Stimulated activated CD4-positive, alpha-beta T cell treated with anti-CD3 and anti-CD28 coated beads, TNF-alpha, amount 100 ng/mL, for 1 hour (primary cell): Measurements from ENCODE around the gene P3H3.

Source experiments
- DNase-seq, 3 donors: peaks; one replicate each; pipeline ENCODE4 v3.0.0-alpha.2; 2020; ENCODE audit warnings: low read depth in 3 of 3, low spot score in 1 of 3

P3H3 gene

DNA sequence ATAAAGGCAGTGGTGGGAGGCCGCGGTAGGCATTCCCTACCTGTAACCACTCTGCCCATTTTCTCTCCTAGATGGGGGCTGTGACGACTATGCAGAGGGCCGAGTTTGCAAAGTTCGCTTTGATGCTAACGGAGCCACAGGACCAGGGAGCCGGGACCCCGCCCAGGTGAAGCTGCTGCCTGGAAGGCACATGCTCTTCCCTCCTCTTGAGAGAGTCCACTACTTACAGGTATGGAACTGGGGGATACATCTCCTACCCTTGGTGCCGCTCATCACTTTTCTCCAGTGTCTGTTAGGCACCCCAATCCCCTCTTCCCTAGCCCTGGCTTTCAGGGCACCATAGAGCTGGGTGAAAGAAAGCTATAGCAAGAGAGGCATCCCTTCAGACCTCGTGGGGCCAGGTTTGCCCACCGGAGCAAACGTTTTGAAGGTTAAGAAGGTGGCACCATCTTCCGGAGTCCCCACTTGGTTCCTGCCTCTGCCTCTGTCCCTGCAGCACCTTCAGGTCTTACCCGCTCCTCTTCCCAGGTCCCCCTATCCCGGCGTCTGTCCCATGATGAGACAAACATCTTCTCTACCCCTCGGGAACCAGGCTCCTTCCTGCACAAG, 2.0 kb upstream of the P3H3 start:
- DNase-seq: no peak

DNA sequence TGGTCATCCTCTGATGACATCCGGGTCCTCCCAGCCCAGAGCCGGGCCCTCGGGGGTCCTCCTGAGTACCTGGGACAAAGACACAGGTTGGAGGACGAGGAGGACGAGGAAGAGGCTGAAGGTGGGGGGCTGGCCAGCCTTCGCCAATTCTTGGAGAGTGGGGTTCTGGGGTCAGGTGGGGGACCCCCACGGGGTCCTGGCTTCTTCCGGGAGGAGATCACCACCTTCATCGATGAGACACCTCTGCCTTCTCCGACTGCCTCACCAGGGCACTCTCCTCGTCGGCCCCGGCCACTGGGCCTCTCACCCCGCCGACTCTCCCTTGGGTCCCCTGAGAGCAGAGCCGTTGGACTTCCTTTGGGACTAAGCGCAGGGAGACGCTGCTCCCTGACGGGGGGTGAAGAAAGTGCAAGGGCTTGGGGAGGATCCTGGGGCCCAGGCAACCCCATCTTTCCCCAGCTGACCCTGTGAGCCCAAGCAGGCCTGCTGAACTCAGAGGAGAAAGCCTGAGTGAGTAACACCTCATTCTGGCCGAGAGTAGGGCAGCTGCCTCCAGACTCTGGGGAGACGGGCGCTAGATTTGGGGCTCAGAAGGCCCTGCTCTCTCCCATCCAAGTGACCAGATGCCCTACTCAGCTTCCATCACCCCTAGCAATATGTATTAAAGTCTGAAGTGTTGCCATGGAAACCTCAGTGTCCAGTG, 1.3 kb upstream of the P3H3 start:
- no peak for DNase-seq

GRCh38 chr12:6827437-6827911, 733 bp upstream of the P3H3 start:
- DNase-seq: peak in 1 of 3 donors; percentile 36

- DNase-seq: peak in 1 of 3 donors; percentile 21
Observed at GRCh38 chr12:6828781-6829535, 751 bp downstream of the P3H3 start.

GRCh38 chr12:6829536-6830220, 1.5 kb downstream of the P3H3 start:
- no peak for DNase-seq

DNA sequence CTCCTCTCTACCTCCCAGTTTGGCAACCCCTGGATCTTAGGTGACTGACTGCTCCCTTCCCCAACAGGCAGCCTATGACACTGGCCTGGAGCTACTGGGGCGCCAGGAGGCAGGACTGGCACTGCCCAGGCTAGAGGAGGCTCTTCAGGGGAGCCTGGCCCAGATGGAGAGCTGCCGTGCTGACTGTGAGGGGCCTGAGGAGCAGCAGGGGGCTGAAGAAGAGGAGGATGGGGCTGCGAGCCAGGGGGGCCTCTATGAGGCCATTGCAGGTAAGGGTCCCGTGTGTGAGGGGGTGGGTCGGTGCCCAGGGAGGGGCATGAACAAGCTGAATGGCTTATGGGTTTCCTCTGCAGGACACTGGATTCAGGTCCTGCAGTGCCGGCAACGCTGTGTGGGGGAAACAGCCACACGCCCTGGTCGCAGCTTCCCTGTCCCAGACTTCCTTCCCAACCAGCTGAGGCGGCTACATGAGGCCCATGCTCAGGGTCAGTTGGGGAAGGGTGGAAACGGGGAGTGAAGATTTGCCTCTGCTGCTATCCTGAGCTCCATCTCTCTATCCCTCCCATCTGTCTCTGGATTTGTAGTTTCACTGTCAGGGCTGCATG, 2.2 kb downstream of the P3H3 start:
- no peak for DNase-seq

- DNase-seq: no peak
Observed at GRCh38 chr12:6830999-6831398, 2.8 kb downstream of the P3H3 start.

- DNase-seq: no peak
Observed at GRCh38 chr12:6831450-6831995, 3.3 kb downstream of the P3H3 start.

DNA sequence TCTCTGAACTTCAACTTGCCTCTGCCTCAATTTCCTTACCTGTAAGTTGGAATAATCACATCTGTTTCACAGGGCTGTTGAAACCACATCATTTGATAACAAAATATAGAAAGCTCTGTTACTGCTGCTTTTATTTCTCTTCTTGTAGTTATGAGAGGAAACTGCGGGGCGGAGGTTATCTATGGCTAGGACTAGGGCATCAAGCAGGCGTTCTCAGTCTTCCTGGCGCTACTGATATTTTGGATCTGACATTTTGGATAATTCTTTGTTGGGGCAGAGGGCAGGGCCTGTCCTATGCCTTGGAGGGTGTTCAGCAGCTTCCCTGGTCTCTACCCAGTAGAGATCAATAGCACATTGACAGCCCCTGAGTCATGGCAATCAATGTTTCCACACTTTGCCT, 3.9 kb downstream of the P3H3 start:
- DNase-seq: no peak

DNA sequence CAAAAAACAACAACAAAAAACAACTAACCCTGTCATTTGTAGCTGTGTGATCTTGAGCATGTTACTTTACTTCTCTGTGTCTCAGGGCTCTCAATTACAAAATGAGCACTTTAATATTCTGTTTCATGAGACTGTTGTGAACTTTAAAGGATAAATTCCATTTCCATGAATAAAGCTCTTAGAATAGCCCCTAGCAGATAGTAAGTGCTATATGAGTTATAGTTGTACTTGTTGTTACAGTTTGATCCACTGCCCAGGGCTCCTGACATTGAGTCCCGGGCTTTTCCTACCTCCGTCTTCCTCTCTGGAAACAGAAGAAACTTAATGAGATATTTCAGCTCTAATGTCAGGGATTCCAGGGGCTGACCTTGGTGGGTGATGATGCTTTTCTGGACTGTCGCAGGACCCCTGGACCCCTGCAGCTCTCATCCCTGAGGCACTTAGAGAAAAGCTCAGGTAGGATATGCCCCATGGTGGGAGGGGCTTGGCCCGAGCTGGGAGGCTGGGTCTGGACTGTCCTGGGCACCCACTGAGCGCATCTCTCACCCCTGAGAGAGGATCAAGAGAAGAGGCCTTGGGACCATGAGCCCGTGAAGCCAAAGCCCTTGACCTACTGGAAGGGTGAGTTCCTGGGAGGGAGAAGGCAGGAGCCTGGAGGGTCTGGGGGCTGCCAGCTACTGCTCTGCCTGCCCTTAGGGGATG, 5.1 kb downstream of the P3H3 start:
- no peak for DNase-seq

DNA sequence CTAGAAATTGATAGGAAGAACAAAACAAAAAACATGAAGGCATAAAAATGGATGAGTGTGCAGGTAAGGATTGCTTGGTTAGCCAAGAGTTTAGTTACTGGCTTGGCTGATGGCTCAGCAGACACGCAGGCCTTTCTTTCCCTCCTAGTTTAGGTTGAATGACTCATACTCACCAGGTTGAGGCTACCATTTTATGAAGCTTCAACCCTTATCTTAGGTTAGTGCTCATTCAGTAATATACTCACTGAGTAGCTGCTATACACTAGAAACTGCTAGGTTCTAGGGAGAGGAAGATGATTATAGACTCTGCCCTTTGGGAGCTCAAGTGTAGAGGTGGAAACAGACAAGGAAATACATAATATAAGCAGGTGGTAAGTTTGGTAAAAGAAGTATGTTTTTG, 6.0 kb downstream of the P3H3 start:
- no peak for DNase-seq

DNA sequence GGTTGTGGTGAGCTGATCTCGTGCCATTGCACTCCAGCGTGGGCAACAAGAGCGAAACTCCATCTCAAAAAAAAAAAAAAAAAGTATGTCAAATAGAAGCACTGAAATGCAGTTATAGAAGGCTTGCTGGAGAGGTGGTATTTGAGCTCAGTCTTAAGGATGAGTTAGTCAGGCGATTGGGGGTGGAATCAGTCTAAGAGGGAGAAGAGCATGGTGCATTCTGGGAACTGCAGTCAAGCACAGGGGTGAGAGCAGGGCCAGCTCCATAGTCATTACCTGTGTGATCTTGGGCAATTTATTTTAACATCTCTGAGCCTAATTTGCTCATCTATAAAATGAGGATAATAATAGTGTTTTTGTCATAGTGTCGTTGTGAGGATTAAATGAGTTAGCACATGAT, 6.7 kb downstream of the P3H3 start:
- DNase-seq: no peak

DNA sequence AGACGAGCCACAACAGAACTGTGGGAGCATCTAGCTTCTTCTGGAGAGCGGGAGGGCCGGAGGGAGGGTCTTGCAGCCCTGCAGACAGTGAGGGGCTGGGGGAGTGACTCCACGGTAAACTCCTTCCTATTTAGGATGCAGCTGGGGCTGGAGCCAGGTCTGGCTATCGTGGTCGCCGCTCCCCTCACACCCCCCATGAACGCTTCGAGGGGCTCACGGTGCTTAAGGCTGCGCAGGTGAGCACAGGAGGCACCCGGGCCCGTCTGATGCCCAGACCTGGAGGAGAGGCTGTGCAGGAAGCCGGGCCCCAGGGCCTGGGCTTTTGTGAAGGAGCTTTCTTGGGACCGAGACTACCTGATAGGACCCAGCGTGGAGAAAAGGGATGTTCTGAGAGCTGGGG, 8.6 kb downstream of the P3H3 start:
- no peak for DNase-seq

DNA sequence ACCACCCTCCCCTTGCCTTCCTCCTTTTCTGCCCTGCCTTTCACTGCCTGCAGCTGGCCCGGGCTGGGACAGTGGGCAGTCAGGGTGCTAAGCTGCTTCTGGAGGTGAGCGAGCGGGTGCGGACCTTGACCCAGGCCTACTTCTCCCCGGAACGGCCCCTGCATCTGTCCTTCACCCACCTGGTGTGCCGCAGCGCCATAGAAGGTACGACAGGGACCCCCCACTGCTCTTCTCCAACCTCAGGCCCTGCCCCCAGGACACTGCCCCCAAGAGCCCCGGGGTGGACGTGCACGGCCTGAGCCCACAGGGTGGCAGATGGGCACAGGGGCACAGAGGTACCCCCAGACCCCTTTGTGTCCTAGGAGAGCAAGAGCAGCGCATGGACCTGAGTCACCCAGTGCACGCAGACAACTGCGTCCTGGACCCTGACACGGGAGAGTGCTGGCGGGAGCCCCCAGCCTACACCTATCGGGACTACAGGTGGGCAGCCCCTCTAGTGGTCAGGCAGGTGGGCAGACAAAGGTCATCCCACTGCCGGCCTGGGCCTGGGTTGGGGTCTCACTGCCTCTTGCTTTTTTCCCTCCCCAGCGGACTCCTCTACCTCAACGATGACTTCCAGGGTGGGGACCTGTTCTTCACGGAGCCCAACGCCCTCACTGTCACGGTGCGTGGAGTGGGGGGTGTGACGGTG, 9.3 kb downstream of the P3H3 start:
- no peak for DNase-seq

- no peak for DNase-seq
Observed at GRCh38 chr12:6838854-6839253, 10.6 kb downstream of the P3H3 start.

DNA sequence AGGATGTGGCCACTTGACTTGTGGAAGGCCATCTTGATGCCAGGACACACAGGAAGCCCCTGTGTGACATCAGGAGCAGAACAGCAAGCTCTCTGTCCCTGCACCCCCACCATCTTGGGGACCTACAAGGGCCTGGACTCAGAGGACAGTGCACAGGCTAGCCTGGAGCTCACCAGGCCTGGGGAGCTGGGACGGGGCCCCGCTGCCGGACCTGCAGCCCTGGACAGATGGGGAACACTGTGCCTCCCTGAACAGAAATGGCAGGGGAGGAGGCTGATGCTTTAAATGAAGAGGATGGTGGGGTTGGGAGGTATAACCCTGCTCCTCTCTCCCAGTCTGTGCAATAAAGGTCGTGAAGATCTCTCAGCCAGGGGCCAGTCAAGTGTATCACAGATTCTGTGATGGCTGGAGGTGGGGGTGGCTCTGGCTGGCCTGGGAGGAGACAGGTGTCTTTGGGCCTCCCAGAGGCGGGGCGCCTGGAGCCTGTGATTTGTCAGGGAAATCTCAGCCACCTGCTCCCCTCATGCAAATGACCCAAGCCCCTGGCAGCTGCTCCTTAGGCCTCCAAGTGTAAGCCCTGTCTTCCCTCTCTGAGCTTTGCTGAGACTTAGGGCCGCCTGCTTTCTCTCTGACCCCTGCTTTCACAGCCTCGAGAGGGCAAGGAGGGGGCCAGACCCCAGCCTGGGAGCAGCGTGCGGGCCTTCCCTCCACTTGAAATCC, 11.4 kb downstream of the P3H3 start:
- no peak for DNase-seq

DNA sequence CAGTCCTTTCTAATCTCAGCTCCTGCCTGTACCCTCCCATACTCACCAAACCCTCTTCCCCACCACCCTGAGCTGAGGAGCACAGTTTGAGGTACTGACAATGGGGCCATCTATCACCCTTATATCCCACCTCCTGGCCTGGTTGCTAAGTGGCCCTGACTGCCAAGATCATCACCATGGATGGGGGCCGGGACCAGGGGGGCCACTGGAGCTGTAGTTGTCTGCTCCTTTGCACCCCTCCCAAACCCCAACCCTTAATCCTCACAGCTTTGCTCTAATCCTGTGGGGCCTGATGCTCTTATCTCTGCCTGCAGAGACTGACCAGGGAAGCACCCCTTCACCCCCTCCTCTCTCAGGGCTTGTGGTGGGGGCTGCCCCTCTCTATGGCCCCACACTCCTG, 12.1 kb downstream of the P3H3 start:
- no peak for DNase-seq

DNA sequence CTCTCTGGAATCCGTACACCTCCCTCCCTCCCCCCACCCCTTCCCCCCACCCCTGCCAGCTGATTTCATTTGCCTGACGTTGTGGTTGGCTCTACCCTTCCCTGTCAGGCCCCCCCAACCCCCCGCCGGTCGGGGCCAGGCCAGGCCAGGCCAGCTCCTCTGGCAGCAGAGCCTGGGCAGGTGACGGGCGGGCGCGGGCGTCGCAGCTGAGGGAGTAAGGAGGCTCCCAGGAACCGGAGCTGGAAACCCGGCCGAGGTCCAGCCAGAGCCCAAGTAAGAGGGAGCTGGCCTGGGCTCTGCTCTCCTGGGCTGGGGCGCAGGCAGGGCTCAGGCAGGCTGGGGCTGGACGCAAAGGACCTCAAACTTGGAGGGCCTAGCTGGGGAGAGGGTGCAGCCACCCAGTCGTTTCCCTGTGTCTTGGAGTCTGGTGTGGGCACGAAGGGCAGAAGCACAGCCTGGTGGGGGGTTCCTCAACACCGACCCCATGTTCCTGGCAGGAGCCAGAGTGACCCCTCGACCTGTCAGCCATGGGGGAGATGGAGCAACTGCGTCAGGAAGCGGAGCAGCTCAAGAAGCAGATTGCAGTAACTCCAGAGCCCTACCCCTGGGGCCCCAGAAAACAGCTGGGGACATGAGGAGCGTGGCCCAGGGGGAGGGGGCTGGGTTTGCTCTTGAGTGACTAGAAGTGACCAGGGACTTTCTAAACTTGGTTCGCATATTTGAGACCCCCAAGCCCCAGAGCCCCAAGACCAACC, 12.7 kb downstream of the P3H3 start, which contains the start of gene GNB3:
TSS of gene GNB3 (plus strand) at position 165 of the 755 bp plus-strand sequence. CDS start at position 528, 363 bp downstream.
- no peak for DNase-seq
